ENCODE results near the gene ZNF699.
"Not testable (repeated sequence)": the region's sequence is repeated elsewhere in the genome, so short reads cannot be mapped to it uniquely, and the experiment has no call there.

Gene ZNF699

GRCh38 chr19:9289231-9289884 lies 20.3 kb downstream of the ZNF699 start:
- DNase-seq (ENCODE audit: low spot score): no peak

GRCh38 chr19:9283485-9283884 lies 26.2 kb downstream of the ZNF699 start:
- not testable (repeated sequence) for DNase-seq (ENCODE audit: low spot score)

- DNase-seq (ENCODE audit: low spot score): no peak
Observed at GRCh38 chr19:9251236-9251635, 58.4 kb downstream of the ZNF699 start.

DNA sequence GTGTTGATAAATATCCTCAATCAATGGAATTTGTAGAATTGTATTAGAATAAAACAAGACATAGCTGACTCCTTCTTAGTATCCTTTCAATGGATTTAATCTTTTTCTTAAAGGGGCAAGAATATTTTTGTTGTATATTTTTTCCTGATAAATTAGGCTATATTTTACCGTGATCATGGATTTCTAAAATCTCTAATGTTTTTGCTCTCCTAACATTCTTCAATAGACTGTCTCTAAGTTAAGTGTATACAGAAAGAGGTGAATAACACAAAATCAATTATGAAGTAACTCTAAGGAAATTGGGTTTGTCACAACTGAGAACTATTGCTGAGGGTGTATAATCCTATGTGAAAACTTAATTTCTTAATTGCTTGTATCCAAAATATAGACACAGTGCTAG lies 59.0 kb downstream of the ZNF699 start, which contains the start of gene OR7E24:
Gene OR7E24, plus strand, starts transcription at position 301 of the 400 bp plus-strand sequence. CDS start 114 bp downstream, outside the sequence.
- no peak for DNase-seq (ENCODE audit: low spot score)

Data from AG20443 (cell line).